ENCODE measurements around the gene PTPRM.

The PTPRM gene

DNA sequence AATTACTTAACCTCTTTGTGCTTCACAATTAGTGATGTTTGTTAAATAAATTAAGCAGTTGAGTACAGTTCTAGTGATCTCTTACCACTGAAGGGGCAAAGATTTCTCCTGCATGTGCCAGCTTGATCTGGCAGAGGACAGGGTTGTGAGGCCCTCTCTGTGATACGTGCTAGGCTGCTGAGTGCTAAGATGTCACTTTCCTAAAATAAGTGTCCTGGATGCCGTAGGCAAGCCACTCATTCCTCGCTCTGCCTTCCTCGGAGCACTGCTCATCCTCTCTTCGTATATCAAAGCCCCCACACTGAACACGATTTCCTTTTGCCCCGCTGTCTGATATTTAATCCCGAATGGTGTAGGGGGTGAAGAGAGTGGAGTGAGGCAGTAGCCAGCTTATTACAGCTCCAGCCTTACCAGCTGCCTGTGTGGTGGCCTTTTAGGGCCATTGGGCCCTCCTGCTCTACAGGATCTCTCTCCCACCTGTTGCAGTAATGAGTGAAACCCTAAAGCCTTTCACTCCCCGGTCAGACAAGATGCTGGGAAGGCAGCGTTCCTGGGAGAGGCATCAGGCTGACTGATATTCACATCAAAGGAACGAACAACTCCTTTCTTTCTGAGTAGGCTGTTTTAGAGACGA lies 40.5 kb downstream of the PTPRM start:
- no peaks in the 10 kb centered on the region for H4K20me1 ChIP-seq (ENCODE audit: insufficient read depth, low read length)
- no peak overlapping the region for H2AFZ ChIP-seq (ENCODE audit: low read depth, low read length)
- no peak overlapping the region for H3K27ac ChIP-seq (ENCODE audit: low read length)
- H3K4me1 ChIP-seq (ENCODE audit: insufficient read depth, low read length) = no peaks in the 10 kb centered on the region
- no peak overlapping the region for H3K4me3 ChIP-seq (ENCODE audit: low read depth in 1 of 2, low read length in 2 of 2)
- TF ChIP-seq CTCF (IDR thresholded peaks at IDR 0.05; ENCODE audit: borderline replicate concordance, extremely low read depth, low read length, poor library complexity, severe bottlenecking) = no peak
- no peak for TF ChIP-seq EZH2 (IDR thresholded peaks at IDR 0.05; ENCODE audit: borderline replicate concordance, low read depth, low read length, severe bottlenecking)
- ATAC-seq (ENCODE audit: insufficient read depth, low read depth) (no peak), DNase-seq (no peak)
- no peaks in the 10 kb centered on the region for H3K27me3 ChIP-seq (ENCODE audit: insufficient read depth, low read length, poor library complexity)
- H3K9ac ChIP-seq (ENCODE audit: low read depth, low read length) = no peak overlapping the region
- H3K36me3 ChIP-seq (ENCODE audit: insufficient read depth, low read length) = no peaks in the 10 kb centered on the region
- no peaks in the 10 kb centered on the region for H3K79me2 ChIP-seq (ENCODE audit: insufficient read depth, low read length)
- no peaks in the 10 kb centered on the region for H3K9me3 ChIP-seq (ENCODE audit: insufficient read depth, low read length, severe bottlenecking)
- H3K4me2 ChIP-seq (ENCODE audit: insufficient read depth, low read length) = no peak overlapping the region

GRCh38 chr18:7608174-7608550 lies 41.0 kb downstream of the PTPRM start:
- no peaks in the 10 kb centered on the region for H3K4me1 ChIP-seq (ENCODE audit: insufficient read depth, low read length)
- no peak for ATAC-seq (ENCODE audit: insufficient read depth, low read depth)
- no peak overlapping the region for H3K4me2 ChIP-seq (ENCODE audit: insufficient read depth, low read length)
- no peak overlapping the region for H3K9ac ChIP-seq (ENCODE audit: low read depth, low read length)
- H3K27ac ChIP-seq (ENCODE audit: low read length) = no peak overlapping the region
- H3K79me2 ChIP-seq (ENCODE audit: insufficient read depth, low read length) = no peaks in the 10 kb centered on the region
- H3K27me3 ChIP-seq (ENCODE audit: insufficient read depth, low read length, poor library complexity) = no peaks in the 10 kb centered on the region
- no peak for DNase-seq
- H3K36me3 ChIP-seq (ENCODE audit: insufficient read depth, low read length) = no peaks in the 10 kb centered on the region
- TF ChIP-seq EZH2 (IDR thresholded peaks at IDR 0.05; ENCODE audit: borderline replicate concordance, low read depth, low read length, severe bottlenecking) (no peak), CTCF (IDR thresholded peaks at IDR 0.05; ENCODE audit: borderline replicate concordance, extremely low read depth, low read length, poor library complexity, severe bottlenecking) (no peak)
- H4K20me1 ChIP-seq (ENCODE audit: insufficient read depth, low read length) = no peaks in the 10 kb centered on the region
- no peaks in the 10 kb centered on the region for H3K9me3 ChIP-seq (ENCODE audit: insufficient read depth, low read length, severe bottlenecking)
- no peak overlapping the region for H3K4me3 ChIP-seq (ENCODE audit: low read depth in 1 of 2, low read length in 2 of 2)
- H2AFZ ChIP-seq (ENCODE audit: low read depth, low read length) = no peak overlapping the region

GRCh38 chr18:7608781-7609201 lies 41.7 kb downstream of the PTPRM start:
- ATAC-seq (ENCODE audit: insufficient read depth, low read depth) = no peak
- no peak overlapping the region for H3K9ac ChIP-seq (ENCODE audit: low read depth, low read length)
- H3K4me1 ChIP-seq (ENCODE audit: insufficient read depth, low read length) = no peaks in the 10 kb centered on the region
- no peaks in the 10 kb centered on the region for H3K36me3 ChIP-seq (ENCODE audit: insufficient read depth, low read length)
- H4K20me1 ChIP-seq (ENCODE audit: insufficient read depth, low read length) = no peaks in the 10 kb centered on the region
- no peak for DNase-seq
- no peak overlapping the region for H2AFZ ChIP-seq (ENCODE audit: low read depth, low read length)
- no peaks in the 10 kb centered on the region for H3K9me3 ChIP-seq (ENCODE audit: insufficient read depth, low read length, severe bottlenecking)
- H3K4me2 ChIP-seq (ENCODE audit: insufficient read depth, low read length) = no peak overlapping the region
- no peaks in the 10 kb centered on the region for H3K27me3 ChIP-seq (ENCODE audit: insufficient read depth, low read length, poor library complexity)
- no peaks in the 10 kb centered on the region for H3K79me2 ChIP-seq (ENCODE audit: insufficient read depth, low read length)
- no peak overlapping the region for H3K27ac ChIP-seq (ENCODE audit: low read length)
- TF ChIP-seq CTCF (IDR thresholded peaks at IDR 0.05; ENCODE audit: borderline replicate concordance, extremely low read depth, low read length, poor library complexity, severe bottlenecking) (no peak), EZH2 (IDR thresholded peaks at IDR 0.05; ENCODE audit: borderline replicate concordance, low read depth, low read length, severe bottlenecking) (no peak)
- H3K4me3 ChIP-seq (ENCODE audit: low read depth in 1 of 2, low read length in 2 of 2) = no peak overlapping the region

Data from DND-41 (cell line).